ENCODE measurements around the gene SRC. TPM values are rescaled to one million over a fixed set of nuclear protein-coding genes. Genes with fewer than 3 reads are reported as not detected.

Gene SRC
- total RNA-seq, 1 experiment from 2014 or later = 23.3 TPM

DNA sequence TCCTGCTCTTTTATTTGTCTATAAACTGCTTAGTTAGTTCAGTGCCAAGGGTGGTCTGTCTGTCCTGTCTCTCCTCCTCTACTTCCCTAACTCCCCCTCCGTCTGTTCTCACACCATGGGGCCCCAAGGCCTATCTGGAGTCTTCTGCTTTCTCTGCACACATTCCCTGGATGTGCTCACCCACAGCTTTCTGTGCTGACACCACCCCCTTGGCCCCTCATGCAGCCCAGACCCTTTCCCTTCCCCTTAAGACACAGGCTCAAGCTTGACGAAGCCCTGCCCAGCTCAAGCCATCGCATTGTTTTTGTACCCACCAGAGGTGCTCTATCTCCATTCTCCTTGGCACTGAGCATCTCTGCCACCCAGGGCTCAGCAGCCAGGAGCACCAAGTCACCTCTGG, 97.0 kb downstream of the SRC start:
- no peak for DNase-seq (ENCODE audit: low spot score)
- CTCF ChIA-PET = no interaction called here
- Histone ChIP-seq H3K9me3 (ENCODE audit: low read depth, low read length, poor library complexity, severe bottlenecking) (no peaks in the 10 kb centered on the region), H3K36me3 (ENCODE audit: insufficient read depth, low read length, poor library complexity, severe bottlenecking) (no peaks in the 10 kb centered on the region), H3K4me1 (ENCODE audit: insufficient read depth, low read length, poor library complexity, severe bottlenecking) (no peaks in the 10 kb centered on the region), H3K4me3 (ENCODE audit: low read depth, low read length, poor library complexity, severe bottlenecking) (no peak overlapping the region), H3K27ac (ENCODE audit: low read depth, low read length, poor library complexity, severe bottlenecking) (no peak overlapping the region), H3K27me3 (replicated peaks; ENCODE audit: insufficient read depth, low read depth, low read length, poor library complexity) (no peaks in the 10 kb centered on the region)
- POLR2A ChIA-PET (ENCODE audit: low non-redundant PET) = no interaction called here
- BruUV-seq (replicated peaks) = no TSS peak
- TF ChIP-seq, protein P1, sequence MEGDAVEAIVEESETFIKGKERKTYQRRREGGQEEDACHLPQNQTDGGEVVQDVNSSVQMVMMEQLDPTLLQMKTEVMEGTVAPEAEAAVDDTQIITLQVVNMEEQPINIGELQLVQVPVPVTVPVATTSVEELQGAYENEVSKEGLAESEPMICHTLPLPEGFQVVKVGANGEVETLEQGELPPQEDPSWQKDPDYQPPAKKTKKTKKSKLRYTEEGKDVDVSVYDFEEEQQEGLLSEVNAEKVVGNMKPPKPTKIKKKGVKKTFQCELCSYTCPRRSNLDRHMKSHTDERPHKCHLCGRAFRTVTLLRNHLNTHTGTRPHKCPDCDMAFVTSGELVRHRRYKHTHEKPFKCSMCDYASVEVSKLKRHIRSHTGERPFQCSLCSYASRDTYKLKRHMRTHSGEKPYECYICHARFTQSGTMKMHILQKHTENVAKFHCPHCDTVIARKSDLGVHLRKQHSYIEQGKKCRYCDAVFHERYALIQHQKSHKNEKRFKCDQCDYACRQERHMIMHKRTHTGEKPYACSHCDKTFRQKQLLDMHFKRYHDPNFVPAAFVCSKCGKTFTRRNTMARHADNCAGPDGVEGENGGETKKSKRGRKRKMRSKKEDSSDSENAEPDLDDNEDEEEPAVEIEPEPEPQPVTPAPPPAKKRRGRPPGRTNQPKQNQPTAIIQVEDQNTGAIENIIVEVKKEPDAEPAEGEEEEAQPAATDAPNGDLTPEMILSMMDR (conservative IDR thresholded peaks at IDR 0.05; ENCODE audit: low read depth, low read length) = no peak
- no peak for TF ChIP-seq EZH2 (IDR thresholded peaks at IDR 0.05; ENCODE audit: borderline replicate concordance, low read depth, low read length, poor library complexity, severe bottlenecking)
- intact Hi-C loops (cut with micrococcal nuclease; ENCODE audit: unreplicated experiment) = no loop called here

DNA sequence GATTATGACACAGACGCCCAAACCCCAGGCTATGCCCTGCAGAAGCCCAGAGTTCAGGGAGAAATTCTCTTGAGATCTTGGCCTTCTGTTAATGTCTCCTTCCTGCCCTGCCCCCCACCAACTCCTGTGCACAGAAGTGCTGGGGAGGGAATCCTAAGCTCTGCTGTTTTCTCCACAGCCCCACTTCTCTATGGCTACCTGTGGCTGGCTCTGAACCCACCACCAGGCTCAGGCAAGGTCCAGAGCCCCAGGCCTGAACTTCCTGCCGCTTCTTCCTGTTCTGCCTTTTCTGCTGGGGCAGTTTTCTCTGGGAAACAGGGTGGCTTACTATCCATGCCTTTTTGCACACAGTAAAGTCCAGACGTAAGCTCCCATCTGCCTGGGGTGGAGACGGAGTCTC, 97.7 kb downstream of the SRC start:
- H3K27me3 ChIP-seq (replicated peaks; ENCODE audit: insufficient read depth, low read depth, low read length, poor library complexity) = peaks cover 3% of the 10 kb centered on the region
- H3K27ac ChIP-seq (ENCODE audit: low read depth, low read length, poor library complexity, severe bottlenecking) = no peak overlapping the region
- H3K4me3 ChIP-seq (ENCODE audit: low read depth, low read length, poor library complexity, severe bottlenecking) = no peak overlapping the region
- no peaks in the 10 kb centered on the region for H3K9me3 ChIP-seq (ENCODE audit: low read depth, low read length, poor library complexity, severe bottlenecking)
- BruUV-seq (replicated peaks) = no TSS peak
- no peaks in the 10 kb centered on the region for H3K36me3 ChIP-seq (ENCODE audit: insufficient read depth, low read length, poor library complexity, severe bottlenecking)
- no peak for DNase-seq (ENCODE audit: low spot score)
- ChIA-PET CTCF (no interaction called here), POLR2A (ENCODE audit: low non-redundant PET) (no interaction called here)
- intact Hi-C loops (cut with micrococcal nuclease; ENCODE audit: unreplicated experiment) = no loop called here
- no peaks in the 10 kb centered on the region for H3K4me1 ChIP-seq (ENCODE audit: insufficient read depth, low read length, poor library complexity, severe bottlenecking)
- TF ChIP-seq EZH2 (IDR thresholded peaks at IDR 0.05; ENCODE audit: borderline replicate concordance, low read depth, low read length, poor library complexity, severe bottlenecking) = no peak
- TF ChIP-seq, protein P1 (conservative IDR thresholded peaks at IDR 0.05; ENCODE audit: low read depth, low read length) = no peak

- peaks cover 8% of the 10 kb centered on the region for H3K27me3 ChIP-seq (replicated peaks; ENCODE audit: insufficient read depth, low read depth, low read length, poor library complexity)
- no TSS peak for BruUV-seq (replicated peaks)
- DNase-seq (ENCODE audit: low spot score) = no peak
- TF ChIP-seq EZH2 (IDR thresholded peaks at IDR 0.05; ENCODE audit: borderline replicate concordance, low read depth, low read length, poor library complexity, severe bottlenecking) = no peak
- TF ChIP-seq, protein P1 (conservative IDR thresholded peaks at IDR 0.05; ENCODE audit: low read depth, low read length) = no peak
- H3K4me1 ChIP-seq (ENCODE audit: insufficient read depth, low read length, poor library complexity, severe bottlenecking) = no peaks in the 10 kb centered on the region
- intact Hi-C loops (cut with micrococcal nuclease; ENCODE audit: unreplicated experiment) = no loop called here
- POLR2A ChIA-PET (ENCODE audit: low non-redundant PET) = interaction anchor here (0.7 kb wide), 1 partner anchor 47 kb away, joined by 4 read pairs; no protein-coding TSS in a partner anchor
- H3K9me3 ChIP-seq (ENCODE audit: low read depth, low read length, poor library complexity, severe bottlenecking) = no peaks in the 10 kb centered on the region
- CTCF ChIA-PET = no interaction called here
- H3K36me3 ChIP-seq (ENCODE audit: insufficient read depth, low read length, poor library complexity, severe bottlenecking) = no peaks in the 10 kb centered on the region
- no peak overlapping the region for H3K4me3 ChIP-seq (ENCODE audit: low read depth, low read length, poor library complexity, severe bottlenecking)
- H3K27ac ChIP-seq (ENCODE audit: low read depth, low read length, poor library complexity, severe bottlenecking) = no peak overlapping the region
These were observed 99.1 kb downstream of the SRC start for GRCh38 chr20:37445041-37445440.

All from A673 (cell line).